B cell (primary cell): ENCODE data around the gene TSPAN5.

Experiments
- EZH2 ChIP-seq: IDR thresholded peaks from 2 replicates; pipeline ENCODE4 v1.6.1; 2012; ENCODE audit warnings: borderline replicate concordance, low read depth, mild to moderate bottlenecking, moderate library complexity, low read length; ENCODE audit not compliant: insufficient read depth, poor library complexity, severe bottlenecking
- TF ChIP-seq, protein P1 (sequence below): fragments of 200-600 bp; IDR thresholded peaks from one replicate; pipeline ENCODE4 v1.8.0; 2022; ENCODE audit warnings: antibody characterized with exemption, mild to moderate bottlenecking

DNA sequence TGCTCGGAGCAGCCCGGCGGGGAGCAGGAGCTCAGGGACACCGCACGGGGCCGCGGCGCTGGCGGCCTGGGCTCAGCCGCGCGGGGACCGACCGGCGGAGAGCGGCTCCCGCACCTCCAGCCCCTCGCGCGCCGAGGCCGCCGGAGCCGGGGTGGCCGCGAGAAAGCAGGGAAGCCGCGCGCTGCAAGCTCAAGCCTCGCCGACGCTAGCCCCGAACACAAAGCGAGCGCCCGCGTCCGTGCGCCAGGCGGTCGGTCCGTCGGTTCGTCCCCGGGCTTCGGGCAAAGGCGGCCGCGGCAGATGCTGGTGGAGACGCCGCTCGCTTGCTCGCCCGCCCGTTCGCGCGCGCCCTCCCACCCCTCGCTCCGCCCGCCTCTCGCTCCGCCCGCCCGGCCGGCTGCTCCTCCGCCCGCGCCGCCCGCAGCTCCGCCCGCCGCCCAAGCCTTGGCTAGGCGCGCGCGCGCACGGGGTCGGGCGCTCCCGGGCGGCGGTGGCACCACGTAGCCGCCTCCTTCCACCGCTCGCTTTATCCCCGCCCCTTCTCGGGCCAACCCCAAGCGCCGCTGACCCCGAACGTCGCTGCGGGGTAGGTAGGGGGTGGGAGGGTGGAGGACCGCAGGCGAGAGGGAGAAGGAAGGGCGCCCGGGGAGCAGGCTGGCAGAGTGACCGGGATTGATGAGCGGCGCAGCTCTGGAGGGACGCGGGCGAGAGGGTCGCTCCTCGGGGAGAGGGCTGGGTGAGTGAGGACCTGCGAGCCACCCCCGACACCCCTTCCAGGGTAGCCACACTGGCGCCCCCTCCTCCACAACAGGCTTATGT, at the start of gene TSPAN5:
- TF ChIP-seq, protein P1, sequence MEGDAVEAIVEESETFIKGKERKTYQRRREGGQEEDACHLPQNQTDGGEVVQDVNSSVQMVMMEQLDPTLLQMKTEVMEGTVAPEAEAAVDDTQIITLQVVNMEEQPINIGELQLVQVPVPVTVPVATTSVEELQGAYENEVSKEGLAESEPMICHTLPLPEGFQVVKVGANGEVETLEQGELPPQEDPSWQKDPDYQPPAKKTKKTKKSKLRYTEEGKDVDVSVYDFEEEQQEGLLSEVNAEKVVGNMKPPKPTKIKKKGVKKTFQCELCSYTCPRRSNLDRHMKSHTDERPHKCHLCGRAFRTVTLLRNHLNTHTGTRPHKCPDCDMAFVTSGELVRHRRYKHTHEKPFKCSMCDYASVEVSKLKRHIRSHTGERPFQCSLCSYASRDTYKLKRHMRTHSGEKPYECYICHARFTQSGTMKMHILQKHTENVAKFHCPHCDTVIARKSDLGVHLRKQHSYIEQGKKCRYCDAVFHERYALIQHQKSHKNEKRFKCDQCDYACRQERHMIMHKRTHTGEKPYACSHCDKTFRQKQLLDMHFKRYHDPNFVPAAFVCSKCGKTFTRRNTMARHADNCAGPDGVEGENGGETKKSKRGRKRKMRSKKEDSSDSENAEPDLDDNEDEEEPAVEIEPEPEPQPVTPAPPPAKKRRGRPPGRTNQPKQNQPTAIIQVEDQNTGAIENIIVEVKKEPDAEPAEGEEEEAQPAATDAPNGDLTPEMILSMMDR, result no peak
- TF ChIP-seq EZH2, result no peak
